ENCODE results near the gene AGPAT4.
"Not testable (repeated sequence)": the region's sequence is repeated elsewhere in the genome, so short reads cannot be mapped to it uniquely, and the experiment has no call there.

Gene AGPAT4

DNA sequence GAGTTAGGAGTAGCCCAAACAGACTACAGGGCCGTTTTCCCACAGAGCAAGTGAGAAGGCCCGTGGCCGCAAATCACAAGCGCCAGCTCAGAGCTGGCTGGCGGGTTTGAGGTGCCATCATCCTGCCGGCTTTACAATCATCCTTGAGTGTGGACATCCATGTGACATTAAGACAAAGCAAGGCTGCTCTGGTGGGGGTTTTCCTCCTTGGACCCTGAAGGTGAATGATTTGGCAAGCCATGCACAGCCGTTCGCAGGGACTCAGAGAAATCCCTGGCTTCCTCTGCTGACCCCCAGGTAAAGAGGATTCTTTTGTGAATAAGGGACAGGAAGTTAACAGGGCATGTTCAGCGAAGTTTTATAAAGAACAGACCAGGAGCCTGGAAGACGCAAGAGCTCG lies 137.2 kb downstream of the AGPAT4 start:
- no peak for DNase-seq

DNA sequence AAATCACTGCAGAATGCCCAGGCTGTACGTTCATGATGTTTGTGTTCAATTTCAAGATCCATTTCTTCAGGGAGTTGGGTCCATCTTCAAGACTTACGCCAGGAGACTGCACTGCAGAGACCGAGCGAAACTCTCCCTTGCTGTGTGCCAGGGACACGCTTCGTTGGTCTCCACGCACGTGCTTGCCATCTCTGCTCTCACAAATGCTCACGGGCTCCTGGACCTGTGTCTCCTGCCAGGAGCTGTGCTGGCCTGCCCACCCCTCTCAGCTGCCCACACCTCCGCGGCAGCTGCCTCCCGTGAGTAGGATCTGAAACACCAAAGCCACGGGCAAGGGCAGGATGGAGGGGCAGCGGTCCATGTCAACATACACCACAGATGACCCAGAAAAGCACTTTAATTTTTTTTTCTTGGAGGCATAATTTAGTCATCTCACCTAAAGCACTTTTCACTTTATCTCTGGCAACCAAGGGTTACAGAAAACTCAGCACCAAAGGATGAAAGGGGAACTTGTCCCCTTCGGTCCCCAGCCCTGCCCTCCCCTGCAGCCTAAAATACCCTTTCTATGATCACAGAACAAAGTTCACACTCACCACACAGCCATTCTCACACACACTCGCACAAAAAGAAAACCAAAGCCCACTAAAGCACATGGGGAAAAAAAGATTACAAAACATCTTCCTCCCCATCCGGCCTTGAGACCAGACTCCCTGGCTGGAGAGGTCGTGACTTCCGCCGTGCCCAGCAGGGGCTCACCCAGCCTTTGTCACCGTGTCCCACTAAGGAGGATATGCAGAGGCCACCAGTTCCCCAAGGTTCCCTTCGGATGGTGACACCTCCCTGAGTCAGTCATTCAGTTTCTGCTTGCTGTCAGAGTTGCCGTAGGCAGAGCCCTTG lies 137.9 kb downstream of the AGPAT4 start:
- DNase-seq, result no peak

DNA sequence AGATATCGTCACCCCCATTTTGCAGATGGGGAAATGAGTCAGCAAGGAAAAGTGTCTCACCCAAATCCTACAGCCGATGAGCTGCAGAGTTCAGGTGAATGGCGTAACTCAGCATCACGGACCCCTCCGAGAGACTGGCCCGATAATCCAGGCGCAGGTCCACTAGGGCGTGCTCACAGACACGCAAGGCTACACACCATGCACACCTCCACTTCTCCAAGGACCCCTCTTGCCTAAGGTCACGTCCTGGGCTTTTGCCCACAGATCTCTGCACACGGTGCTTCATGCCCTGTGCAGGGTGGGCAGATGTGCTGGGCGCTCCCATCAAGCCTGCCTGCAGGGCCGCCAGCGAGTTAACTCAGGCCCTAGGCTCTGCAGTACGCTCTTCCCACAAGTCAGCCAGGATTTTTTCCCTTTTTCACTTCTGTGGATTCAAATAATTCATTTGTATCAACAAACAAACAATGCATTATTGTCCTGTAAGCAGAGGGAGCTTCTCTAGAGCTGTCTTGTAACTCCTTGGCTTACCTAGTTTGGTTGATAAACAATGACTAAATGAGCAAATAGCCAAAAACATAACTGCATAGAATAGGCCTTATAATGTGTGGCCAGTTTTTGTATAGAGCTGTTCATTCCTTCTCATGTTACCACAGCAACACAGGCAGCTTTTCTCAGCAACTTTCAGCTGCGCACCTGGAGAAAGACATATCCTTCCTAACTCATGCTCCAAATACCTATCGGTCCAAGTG lies 139.1 kb downstream of the AGPAT4 start:
- no peak for DNase-seq

DNA sequence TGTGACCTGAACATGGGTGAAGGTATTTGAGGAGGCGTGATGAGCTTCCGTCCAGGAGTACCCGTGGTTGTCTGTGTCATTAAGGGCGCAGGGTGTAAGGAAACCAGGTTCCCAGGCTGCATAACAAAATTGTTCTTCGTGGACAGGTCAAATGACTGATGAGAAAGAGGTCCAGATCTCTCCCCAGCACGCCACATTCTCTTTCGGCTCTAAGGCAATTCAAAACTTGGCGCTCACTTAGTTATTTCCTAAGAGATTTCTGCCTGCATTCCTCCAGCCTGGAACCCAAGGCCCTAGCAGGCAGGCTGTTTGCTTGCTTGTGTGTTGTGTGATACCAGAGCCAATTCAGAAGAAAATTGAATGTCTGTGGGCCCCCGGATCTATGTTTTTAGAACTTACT lies 139.9 kb downstream of the AGPAT4 start:
- no peak for DNase-seq

DNA sequence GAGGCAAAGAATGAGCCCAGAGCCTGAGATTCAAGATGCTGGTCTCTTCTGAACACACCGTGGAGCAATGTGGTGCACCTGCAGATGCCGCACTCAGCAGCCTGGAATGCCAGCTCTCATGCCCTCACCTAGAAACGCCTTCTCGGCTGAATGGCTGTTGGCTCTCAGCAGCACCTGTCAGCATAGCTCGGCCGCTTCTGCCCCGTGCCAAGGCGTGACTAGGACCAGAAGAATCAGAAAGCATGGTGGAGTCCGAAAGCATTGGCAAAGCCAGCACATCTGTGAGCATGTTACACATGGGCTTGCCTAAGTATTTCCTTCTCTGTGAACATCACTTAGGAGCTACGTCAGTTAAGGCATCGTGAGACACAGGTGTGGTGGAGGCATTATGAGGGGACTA lies 141.5 kb downstream of the AGPAT4 start:
- no peak for DNase-seq

DNA sequence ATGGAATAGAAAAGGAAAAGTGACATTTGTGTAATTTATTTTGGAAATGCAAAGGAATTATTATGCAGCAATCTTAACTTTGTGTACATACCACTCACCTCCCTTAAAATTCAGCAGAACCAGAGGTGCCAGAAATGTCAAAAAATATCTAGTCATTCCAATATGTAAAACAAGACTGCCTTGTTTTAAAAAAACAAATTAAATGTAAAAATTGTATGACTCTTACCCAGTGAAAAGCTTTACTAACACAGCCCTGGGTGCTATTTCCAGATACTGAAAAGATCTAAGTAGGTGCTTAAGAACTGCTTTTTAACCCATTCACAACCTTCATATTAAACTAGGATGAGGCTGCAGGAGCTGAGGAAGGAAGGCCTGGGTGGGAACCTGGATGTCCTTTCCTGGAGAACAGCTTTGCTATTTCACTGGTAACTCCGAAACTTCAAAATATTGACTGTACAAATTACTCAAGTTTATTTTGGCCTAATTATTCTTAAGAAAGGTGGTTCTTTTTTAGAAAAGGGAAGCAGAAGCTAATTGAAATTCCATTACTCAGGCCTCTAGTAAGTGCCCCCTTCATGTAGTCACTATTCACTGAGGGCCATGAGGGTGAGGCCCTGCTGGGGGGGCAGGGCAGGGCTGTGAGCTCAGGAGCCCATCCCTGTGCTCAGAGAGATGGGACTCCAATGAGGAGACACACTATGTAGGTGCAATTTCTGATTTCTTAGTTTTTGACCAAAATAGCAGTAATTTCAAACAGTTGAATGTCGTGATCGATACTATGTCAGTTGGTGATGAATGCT lies 142.7 kb downstream of the AGPAT4 start:
- DNase-seq, result no peak

DNA sequence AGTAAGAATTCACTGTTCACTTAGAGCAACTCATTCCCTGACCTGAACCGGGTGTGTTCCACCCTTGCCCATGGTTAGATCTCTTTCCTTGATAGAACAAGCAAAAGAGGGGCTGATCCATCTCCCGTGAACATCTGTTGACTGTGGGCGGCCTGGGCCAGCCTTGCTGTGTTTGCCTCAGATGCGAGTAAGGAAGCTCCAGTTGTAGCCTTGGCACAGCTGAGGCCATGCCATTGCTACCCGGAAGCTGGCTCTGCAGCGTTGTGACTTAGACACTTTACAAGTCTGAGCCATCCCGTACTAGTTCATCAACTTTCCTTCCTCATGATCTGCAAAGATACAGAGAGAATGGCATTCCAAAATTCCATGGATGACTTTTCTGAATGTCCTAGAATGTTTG lies 143.3 kb downstream of the AGPAT4 start:
- DNase-seq, result no peak

DNA sequence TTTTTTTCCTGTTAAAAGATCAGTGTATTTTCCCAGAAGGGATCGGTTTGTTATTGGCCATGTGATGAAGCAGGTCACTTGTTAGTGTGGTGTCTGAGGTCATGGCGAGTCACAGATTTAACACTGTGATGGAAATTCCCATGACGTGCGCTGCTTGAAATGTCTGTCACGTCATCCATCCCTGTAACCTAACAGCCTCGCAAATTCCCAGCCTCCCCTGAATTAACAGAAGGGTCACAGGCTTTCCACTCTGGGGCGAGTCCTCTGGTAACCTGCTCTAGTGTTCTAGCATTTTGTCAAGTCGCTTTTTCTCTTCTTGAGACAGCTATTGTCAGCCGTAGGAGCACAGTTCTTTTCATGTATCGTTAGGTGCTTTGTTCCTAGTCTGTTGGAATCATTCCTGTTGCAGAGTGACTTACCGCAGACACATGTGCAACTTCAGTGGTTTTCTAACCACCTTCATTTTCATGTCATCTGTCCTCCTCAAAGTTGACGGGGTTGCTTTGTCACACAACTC lies 145.1 kb downstream of the AGPAT4 start:
- DNase-seq, result no peak

DNA sequence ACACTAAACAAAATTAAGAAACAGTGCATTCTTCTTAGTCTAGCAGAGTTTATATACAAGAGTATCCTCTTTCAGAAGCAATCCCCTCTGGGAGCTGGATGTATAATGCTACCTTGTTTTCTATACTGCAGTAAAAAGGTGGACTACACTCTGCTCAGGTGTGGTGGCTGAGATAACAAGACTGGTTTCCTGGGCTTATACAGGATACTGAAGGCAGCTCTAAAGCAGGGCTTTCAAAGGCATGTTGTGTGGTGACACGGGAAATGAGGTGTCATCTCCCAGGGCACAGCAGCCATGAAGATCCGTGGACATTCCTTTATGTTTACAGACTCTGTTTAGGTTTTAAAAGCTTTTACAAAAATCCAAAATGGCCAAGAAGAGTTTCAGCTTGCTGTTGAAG lies 145.6 kb downstream of the AGPAT4 start:
- DNase-seq, result no peak

DNA sequence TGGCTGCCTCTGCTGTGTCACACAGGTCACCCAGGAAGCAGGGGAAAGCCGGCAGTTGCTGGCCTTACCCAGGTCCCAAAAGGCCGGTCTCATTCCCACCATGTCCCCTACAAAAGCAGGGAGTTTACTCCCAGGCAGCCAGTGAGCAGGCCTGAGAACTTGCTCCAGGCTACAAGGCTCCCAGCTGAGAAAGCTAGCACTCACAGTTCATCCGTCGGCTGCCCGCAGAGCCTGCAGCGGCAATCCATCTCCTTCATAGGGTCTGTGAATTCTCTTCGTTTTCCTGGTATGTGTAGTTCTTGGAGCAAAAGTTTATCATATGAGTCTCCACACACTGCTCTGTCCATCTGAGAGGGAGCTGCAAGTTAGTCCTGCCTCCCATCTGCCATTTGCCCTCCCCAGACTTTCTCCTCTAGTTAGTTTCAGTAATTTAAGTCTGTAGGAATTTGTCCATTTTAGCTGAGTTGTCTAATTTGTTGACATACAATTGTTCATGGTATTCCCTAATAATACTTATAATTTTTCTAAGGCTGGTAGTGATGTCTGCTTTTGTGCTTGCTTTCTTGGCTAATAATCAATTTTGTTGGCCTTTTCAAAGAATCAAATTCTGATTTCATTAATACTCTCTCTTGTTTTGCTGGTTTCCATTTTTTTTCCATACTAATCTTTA lies 146.7 kb downstream of the AGPAT4 start:
- DNase-seq, result no peak

DNA sequence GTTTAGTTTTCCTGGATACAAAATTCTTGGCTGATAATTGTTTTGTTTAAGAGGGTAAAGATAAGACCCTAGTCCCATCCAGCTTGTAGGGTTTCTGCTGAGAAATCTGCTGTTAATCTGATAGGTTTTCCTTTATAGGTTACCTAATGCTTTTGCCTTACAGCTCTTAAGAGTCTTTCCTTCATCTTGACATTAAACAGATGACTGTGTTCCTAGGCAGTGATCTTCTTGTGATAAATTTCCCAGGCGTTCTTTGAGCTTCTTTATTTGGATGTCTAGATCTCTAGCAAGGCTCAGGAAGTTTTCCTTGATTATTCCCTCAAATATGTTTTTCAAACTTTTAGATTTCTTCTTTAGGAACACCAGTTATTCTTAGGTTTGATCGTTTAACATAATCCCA lies 148.3 kb downstream of the AGPAT4 start:
- no peak for DNase-seq

DNA sequence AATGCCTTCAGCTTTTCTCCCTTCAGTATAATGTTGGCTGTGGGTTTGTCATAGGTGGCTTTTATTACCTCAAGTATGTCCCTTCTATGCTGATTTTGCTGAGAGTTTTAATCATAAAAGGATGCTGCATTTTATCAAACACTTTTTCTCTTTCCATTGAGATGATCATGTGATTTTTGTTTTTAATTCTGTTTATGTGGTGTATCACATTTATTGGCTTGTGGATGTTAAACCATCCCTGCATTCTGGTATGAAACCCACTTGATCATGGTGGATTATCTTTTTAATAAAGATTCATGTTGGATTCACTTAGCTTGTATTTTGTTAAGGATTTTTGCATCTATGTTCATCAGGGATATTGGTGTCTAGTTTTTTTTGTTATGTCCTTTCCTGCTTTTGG lies 150.5 kb downstream of the AGPAT4 start:
- DNase-seq, result not testable (repeated sequence)

DNA sequence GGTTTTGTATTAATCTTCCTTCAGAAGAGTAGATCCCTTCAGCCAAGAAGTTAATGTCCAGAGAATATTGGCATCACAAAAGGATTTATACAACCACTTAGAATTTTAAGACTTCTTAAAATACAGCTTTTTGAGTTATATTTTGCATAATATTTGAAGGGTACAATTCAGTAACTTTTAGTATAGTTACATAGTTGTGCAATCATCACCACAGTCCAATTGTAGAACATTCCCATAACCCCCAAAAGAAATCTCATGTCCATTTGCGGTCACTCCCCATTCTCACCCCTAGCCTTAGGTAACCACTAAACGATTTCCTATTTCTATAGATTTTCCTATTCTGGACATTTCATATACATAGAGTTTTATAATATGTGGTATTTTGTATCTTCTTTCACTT lies 155.9 kb downstream of the AGPAT4 start:
- no peak for DNase-seq

DNA sequence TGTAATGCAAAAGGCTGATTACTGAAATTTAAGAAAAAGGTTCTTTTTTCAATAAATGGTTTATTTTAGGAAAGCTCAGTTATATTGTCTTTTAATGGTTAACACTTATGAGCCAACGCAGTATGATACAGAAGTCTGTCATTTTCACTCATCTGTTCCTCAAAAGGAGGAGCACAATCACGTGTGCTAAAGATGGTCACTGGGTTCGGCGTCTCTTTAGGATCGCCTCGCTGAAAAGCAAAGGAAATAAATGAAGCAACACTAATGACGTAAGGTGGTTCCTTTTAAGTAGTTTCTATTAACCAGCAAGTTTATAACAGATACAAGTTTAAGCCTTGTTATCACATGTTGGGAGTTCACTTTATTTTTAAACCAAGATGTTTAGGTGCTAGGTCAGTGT lies 156.6 kb downstream of the AGPAT4 start:
- DNase-seq, result no peak

DNA sequence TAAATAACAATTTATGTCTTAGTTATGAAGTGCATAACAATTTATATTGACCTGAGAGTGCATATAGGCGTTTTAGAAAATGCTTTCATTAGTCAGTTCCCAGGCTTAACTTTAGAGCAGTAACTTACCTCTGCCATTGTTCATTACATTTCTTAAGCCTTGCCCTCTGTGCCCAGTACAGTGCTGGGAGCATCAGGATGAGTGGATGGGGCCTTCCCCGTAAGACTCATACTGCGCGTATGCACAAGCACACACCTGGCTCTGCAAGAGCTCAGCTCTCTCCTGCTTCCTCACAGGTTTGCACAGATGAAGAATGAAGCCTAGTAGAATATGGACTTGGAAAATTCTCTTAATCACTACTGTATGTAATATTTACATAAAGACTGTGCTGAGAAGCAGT lies 157.3 kb downstream of the AGPAT4 start:
- DNase-seq, result no peak

DNA sequence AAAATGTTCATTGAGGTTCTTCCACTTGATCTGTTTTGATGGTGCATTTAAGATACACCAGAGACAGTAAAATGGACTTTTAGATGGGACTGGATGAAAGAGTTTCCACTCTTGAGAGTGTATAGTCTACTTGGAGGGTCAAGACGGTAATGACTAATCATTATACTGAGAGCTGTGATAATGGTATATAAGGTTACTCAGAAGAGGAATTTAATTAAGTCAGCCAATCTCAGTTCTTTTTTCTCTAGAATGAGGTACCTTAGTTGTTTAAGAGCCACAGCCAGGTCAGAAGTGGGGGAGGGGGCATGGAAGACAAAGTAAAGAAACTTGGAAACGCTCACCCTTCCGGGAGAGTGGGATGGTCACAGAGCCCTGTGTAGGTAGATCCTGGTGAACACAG lies 158.4 kb downstream of the AGPAT4 start:
- no peak for DNase-seq

DNA sequence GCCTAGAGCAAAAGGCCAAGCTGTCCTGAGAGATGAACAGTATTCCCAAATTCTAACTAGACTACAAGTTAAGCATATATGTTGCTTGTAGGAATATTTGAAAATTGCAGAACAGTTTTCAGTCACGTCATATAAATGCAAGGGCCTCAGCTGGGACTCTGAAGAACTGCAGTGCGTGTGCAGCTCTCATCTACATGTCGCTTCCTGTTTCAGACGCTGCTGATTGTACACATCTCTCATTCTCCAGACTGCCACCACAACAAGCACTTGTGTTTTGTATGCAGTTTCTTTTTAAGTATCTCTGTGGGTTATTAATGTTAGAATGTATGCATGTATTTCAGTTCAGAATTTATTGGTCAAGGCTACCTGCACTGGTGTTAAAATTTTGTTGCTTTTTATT lies 162.6 kb downstream of the AGPAT4 start:
- DNase-seq, result no peak

DNA sequence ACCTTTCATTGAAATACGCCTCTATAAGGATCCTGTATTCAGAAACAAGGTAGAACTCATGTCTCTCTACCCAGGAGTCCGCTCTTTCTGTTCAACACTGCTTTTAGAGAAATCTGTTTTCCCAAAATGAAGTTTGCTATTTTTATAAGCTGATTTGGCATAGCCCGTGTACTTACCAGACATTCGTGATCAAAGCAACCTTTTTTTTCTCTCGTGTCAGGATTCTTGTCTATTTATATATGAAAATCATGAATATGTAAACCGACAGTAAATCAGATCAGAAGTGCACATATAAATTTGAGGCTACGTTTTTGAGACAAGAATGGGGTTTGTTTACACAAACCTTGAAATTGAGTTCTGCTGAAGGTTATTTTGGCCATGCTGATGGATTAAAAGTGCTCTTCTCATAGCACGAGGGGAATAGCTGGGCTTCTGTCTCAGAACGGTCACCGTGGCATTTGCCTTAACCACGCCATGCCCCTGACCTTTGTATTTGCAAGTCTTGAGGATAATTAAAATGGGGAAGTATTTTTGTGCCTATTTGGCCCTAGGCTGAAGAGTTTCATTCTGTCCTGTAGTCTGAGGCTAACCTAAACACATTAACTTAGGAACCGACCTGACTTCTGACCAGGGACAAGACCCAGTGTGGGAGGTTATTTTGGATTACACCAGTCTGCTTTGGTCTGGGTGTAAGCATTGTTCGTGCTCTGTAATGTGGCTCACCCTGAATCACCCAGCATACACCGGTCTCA lies 163.7 kb downstream of the AGPAT4 start:
- no peak for DNase-seq

DNA sequence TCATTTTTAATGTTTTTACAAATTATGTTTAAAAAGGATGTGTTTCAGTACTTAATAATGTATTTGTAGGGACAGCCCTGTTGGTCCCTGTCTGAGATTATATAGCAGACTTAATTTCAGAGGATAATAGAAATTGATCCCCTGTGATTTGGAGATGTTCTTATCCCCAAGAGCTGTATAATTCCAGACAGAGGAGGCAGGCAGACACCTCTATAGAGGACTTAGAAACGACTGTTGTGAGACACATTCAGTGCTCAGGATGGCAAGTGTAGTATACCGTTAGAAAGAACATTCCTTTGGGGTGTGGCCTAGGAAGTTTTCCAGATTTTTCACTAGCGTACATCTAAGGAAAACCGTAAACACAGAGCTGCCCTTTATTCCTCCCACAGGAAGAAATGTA lies 164.5 kb downstream of the AGPAT4 start:
- DNase-seq, result no peak

DNA sequence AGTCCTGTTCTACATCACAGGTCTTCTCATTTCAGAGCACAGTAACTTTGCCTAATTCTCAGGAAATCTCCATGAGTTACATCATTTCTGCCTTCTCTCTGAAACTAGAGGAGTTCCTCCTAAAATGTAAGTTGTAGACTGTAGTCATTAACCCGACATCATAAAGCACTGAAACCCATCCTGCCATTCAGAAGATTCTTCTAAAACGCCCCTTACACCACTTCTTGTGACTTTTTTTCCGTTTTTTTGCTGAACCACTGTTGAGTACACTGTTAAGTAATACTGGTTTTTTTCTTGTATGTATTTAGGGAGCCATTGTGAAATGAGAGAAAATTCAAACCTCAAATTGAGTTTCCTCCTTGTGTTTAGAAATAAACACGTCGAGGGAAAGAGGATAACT lies 164.9 kb downstream of the AGPAT4 start:
- DNase-seq, result no peak

DNA sequence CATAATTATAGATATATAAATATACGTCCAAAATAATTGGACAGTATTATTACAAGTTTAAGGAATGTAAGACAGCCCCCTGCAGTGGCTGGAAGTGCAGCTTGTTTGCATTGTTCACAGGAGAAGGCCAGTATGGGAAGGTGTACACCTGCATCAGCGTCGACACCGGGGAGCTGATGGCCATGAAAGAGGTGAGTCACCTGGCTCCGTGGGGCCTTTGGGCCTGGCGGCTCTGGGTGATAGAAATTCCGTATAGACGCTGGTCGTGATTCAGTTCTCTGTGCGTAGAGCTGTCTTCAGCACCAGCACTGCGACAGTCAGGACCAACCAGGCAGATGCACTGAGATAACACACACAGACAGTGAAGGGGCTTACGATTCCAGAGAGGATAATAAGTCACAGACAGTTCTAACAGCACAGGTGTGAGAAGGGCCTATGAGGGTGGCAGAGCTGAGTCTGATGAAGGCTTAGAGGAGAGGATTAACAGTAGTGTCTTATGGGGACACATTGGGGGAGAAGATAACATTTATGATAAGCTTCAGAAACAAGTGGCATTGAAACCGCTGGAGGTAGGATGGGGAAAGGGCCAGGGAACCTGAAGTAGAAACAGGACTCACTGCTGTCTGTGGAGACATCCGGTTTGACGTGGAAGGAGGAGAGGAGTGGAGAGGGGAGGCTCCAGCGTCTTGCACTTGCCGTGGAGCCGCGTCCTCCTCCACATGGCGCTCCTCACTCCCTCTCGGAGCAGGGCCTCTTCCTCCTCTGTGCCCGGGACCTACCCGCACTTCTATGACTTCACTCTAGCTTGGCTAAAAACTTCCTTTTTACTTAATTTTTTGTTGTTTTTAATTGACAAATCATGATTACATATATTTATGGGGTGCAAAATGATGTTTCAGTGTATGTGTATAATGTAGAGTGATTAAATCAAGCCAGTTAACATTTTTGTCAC lies 165.8 kb downstream of the AGPAT4 start:
- DNase-seq, result no peak

All from NCI-H2227 treated with DMSO at 0.1 percent for 48 hours (cell line).